ENCODE measurements around the gene PIGU. TPM values are rescaled to one million over a fixed set of nuclear protein-coding genes. Genes with fewer than 3 reads are reported as not detected.

Gene PIGU
- total and polyA plus RNA-seq, 9 of the 15 experiments (the other 6 are each of a cell fraction or from before 2014, with no cell fraction given) = 6.5 to 100 (median 28.1) TPM

- no peak for TF ChIP-seq THRB (CRISPR knock-in tag; conservative IDR thresholded peaks at IDR 0.05)
- no peak for TF ChIP-seq PCBP2 (IDR thresholded peaks at IDR 0.05; ENCODE audit: low read depth, low read length, poor library complexity, severe bottlenecking)
- TF ChIP-seq E2F8 (IDR thresholded peaks at IDR 0.05; ENCODE audit: low read depth, partially characterized antibody) = no peak
- TF ChIP-seq TCF15 (CRISPR knock-in tag; IDR thresholded peaks at IDR 0.05) = no peak
- TF ChIP-seq RUNX1 (IDR thresholded peaks at IDR 0.05; ENCODE audit: low read depth) = no peak
- 0 out of 2 replicates have a peak, but pooled peaks have one; percentile 29 for TF ChIP-seq MTA3 (IDR thresholded peaks at IDR 0.05; ENCODE audit: borderline replicate concordance)
- no peak for TF ChIP-seq COPS2 (conservative IDR thresholded peaks at IDR 0.05)
- no peak for TF ChIP-seq XRCC5 (IDR thresholded peaks at IDR 0.05; ENCODE audit: low read depth, low read length)
- TF ChIP-seq, protein P1, sequence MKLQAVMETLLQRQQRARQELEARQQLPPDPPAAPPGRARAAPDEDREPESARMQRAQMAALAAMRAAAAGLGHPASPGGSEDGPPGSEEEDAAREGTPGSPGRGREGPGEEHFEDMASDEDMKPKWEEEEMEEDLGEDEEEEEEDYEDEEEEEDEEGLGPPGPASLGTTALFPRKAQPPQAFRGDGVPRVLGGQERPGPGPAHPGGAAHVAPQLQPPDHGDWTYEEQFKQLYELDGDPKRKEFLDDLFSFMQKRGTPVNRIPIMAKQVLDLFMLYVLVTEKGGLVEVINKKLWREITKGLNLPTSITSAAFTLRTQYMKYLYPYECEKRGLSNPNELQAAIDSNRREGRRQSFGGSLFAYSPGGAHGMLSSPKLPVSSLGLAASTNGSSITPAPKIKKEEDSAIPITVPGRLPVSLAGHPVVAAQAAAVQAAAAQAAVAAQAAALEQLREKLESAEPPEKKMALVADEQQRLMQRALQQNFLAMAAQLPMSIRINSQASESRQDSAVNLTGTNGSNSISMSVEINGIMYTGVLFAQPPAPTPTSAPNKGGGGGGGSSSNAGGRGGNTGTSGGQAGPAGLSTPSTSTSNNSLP (IDR thresholded peaks at IDR 0.05; ENCODE audit: borderline replicate concordance, low read depth, low read length) = no peak
- no peak for TF ChIP-seq SFPQ (IDR thresholded peaks at IDR 0.05; ENCODE audit: low read depth, low read length)
- no peak for TF ChIP-seq HMG20B (CRISPR knock-in tag; IDR thresholded peaks at IDR 0.05)
- TF ChIP-seq ZNF232 (CRISPR knock-in tag; IDR thresholded peaks at IDR 0.05) = no peak
- TF ChIP-seq JUN (IDR thresholded peaks at IDR 0.05; ENCODE audit: borderline replicate concordance, low read depth, low read length) = peak; percentile 74
- no peak for TF ChIP-seq JUN (CRISPR knock-in tag; IDR thresholded peaks at IDR 0.05; ENCODE audit: borderline replicate concordance)
- no peak for TF ChIP-seq NR0B1 (IDR thresholded peaks at IDR 0.05; ENCODE audit: partially characterized antibody)
- TF ChIP-seq FOS (IDR thresholded peaks at IDR 0.05; ENCODE audit: extremely low read depth, insufficient read length) = no peak
Observed at GRCh38 chr20:34570859-34571306, 106.0 kb downstream of the PIGU start (continued).

Measured in K562 (cell line).